Measurements from ENCODE around the gene STK38. TPM values are rescaled to one million over a fixed set of nuclear protein-coding genes. Genes with fewer than 3 reads are reported as not detected.

STK38 gene
- total and polyA plus RNA-seq, 2 of the 13 experiments (the other 11 are each of a cell fraction or from before 2014, with no cell fraction given) = 10.3 to 20.7 TPM

GRCh38 chr6:36566418-36566905, 19.2 kb upstream of the STK38 start (continued):
- TF ChIP-seq ZNF800 (CRISPR knock-in tag; IDR thresholded peaks at IDR 0.05) = peak; percentile 75; the same call in 1 of the 2 replicates
- peak; percentile 87 for TF ChIP-seq HMG20A (CRISPR knock-in tag; IDR thresholded peaks at IDR 0.05; ENCODE audit: borderline replicate concordance)
- peak; percentile 54; the same call in 1 of the 2 replicates for TF ChIP-seq IRF2 (CRISPR knock-in tag; IDR thresholded peaks at IDR 0.05)
- TF ChIP-seq ZNF574 (CRISPR knock-in tag; IDR thresholded peaks at IDR 0.05) = peak; percentile 71
- no peak for TF ChIP-seq POLR2A (IDR thresholded peaks at IDR 0.05; ENCODE audit: insufficient read depth in 1 of 2, low read depth in 2 of 2, low read length in 2 of 2)
- no peak for TF ChIP-seq ZNF513 (CRISPR knock-in tag; conservative IDR thresholded peaks at IDR 0.05)
- peak; percentile 90 for TF ChIP-seq ELF3 (CRISPR knock-in tag; IDR thresholded peaks at IDR 0.05)
- no peak; the same call in 1 of the 2 replicates for TF ChIP-seq MEIS2 (CRISPR knock-in tag; IDR thresholded peaks at IDR 0.05)
- TF ChIP-seq STAT5B (CRISPR knock-in tag; IDR thresholded peaks at IDR 0.05) = no peak
- peak; percentile 76; the same call in 1 of the 2 replicates for TF ChIP-seq TFAP4 (IDR thresholded peaks at IDR 0.05; ENCODE audit: borderline replicate concordance, low read depth)
- TF ChIP-seq EP300 (IDR thresholded peaks at IDR 0.05; ENCODE audit: low read depth in 2 of 2, low read length in 2 of 2) = peak; percentile 46 to 81; a peak in 3 of 4 replicates
- peak; percentile 85 for TF ChIP-seq EP300 (CRISPR knock-in tag; IDR thresholded peaks at IDR 0.05; ENCODE audit: borderline replicate concordance)
- peak; percentile 90 for TF ChIP-seq SAP130 (CRISPR knock-in tag; IDR thresholded peaks at IDR 0.05; ENCODE audit: low read depth)
- no peak for TF ChIP-seq IRF1 (CRISPR knock-in tag; IDR thresholded peaks at IDR 0.05; ENCODE audit: low read depth)
- peak; percentile 66; the same call in 1 of the 2 replicates for TF ChIP-seq MIER2 (CRISPR knock-in tag; IDR thresholded peaks at IDR 0.05)
- no peak for TF ChIP-seq HBP1 (CRISPR knock-in tag; IDR thresholded peaks at IDR 0.05; ENCODE audit: low read depth)
- TF ChIP-seq ZNF891 (CRISPR knock-in tag; IDR thresholded peaks at IDR 0.05) = no peak
- TF ChIP-seq ZNF670 (CRISPR knock-in tag; IDR thresholded peaks at IDR 0.05; ENCODE audit: borderline replicate concordance) = peak; percentile 79; the same call in 1 of the 2 replicates
- peak; percentile 60; the same call in 1 of the 2 replicates for TF ChIP-seq ZNF362 (CRISPR knock-in tag; IDR thresholded peaks at IDR 0.05; ENCODE audit: borderline replicate concordance)
- no peak for TF ChIP-seq ZBTB42 (CRISPR knock-in tag; IDR thresholded peaks at IDR 0.05)
